Gastroesophageal sphincter (tissue), 4 donors: ENCODE measurements around the gene CCND1. TPM values are rescaled to one million over a fixed set of nuclear protein-coding genes. Genes with fewer than 3 reads are reported as not detected.

Experiments
- ATAC-seq: fragments of 150-250 bp; one replicate; pipeline ENCODE4 v1.9.1; 2016; ENCODE audit warnings: mild to moderate bottlenecking, moderate library complexity
- H3K27ac ChIP-seq, 4 donors: fragments of 200-600 bp; sonication (generic) in 3 of 4; 1 replicate in 3 of 4; 2 replicates in 1 of 4; pipeline ENCODE4 v1.5.1; 2016 to 2019
- H3K27me3 ChIP-seq: fragments of 200-600 bp; sonication (generic); one replicate; pipeline ENCODE4 v1.5.1; 2019
- H3K36me3 ChIP-seq, 2 donors: fragments of 200-600 bp; sonication (generic); one replicate each; pipeline ENCODE4 v1.5.1; 2019; ENCODE audit warnings: control low read depth in 1 of 2
- H3K4me1 ChIP-seq, 3 donors: fragments of 200-600 bp; sonication (generic); 1 replicate in 2 of 3; 2 replicates in 1 of 3; pipeline ENCODE4 v1.5.1; 2016 to 2019; ENCODE audit warnings: control low read depth in 2 of 3
- H3K4me3 ChIP-seq, 2 donors: fragments of 200-600 bp; sonication (generic); one replicate each; pipeline ENCODE4 v1.5.1; 2019; ENCODE audit warnings: mild to moderate bottlenecking in 1 of 2, moderate library complexity in 1 of 2
- H3K9me3 ChIP-seq, 3 donors: fragments of 200-600 bp; sonication (generic); one replicate each; pipeline ENCODE4 v1.5.1; 2017 to 2019; ENCODE audit warnings: control low read depth in 2 of 3
- EP300 ChIP-seq: sonication (generic); formaldehyde crosslinking; IDR thresholded peaks from one replicate; pipeline ENCODE4 v1.6.1; 2017; ENCODE audit warnings: antibody characterized with exemption, mild to moderate bottlenecking
- POLR2A ChIP-seq, 2 donors: fragments of 450-650 bp; IDR thresholded peaks; one replicate each; pipeline ENCODE4 v1.6.1; 2017; ENCODE audit warnings: antibody characterized with exemption in 2 of 2, mild to moderate bottlenecking in 2 of 2, moderate library complexity in 1 of 2
- POLR2AphosphoS5 ChIP-seq: sonication (generic); formaldehyde crosslinking; IDR thresholded peaks from one replicate; pipeline ENCODE4 v1.6.1; 2017; ENCODE audit warnings: antibody characterized with exemption
- WGBS, 2 donors: methylation state at CpG; one replicate each; pipeline ENCODE4 v1.1.5; 2018; ENCODE audit warnings: low coverage in 1 of 2; 5-methylcytosine and 5-hydroxymethylcytosine counted together
- total RNA-seq, 4 donors: library from RNA; depleted of rRNA; stranded (reverse); fragments of >200 nt; gene quantifications; one replicate each; pipeline ENCODE4 v1.1.0, GENCODE V29; 2016
- TF ChIP-seq, protein P1 (sequence below), 4 experiments: fragments of 200-600 bp in 2 of 4; fragments of 450-650 bp in 2 of 4; sonication (generic) in 1 of 4; IDR thresholded peaks; one replicate each; pipeline ENCODE4 v1.5.1; 2017 to 2019; ENCODE audit warnings: antibody characterized with exemption in 4 of 4, mild to moderate bottlenecking in 2 of 4, moderate library complexity in 2 of 4

The CCND1 gene
- total RNA-seq, 4 donors from 2014 or later = 24.1 to 110 (median 51.9) TPM

DNA sequence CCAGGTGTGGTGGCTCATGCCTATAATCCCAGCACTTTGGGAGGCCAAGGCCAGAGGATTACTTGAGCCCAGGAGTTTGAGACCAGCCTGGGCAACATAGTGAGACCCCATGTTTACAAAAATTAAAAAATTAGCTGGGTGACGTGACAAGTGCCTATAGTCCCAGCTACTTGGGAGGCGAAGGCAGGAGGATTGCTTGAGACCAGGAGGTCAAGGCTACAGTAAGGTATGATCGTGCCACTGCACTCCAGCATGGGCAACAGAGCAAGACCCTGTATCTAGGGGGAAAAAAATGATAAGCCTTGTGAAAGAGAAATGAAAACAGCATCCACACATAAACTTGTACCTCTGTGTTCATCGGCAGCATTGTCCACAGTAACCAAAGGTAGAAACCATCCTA is 8.1 kb upstream of the CCND1 start:
- WGBS, 2 donors = 92 to 94% methylated on average over 3 to 4 of the region's 4 CpGs
- Histone ChIP-seq H3K4me1 (peaks cover 0 to 22% (median 20%) of the 10 kb centered on the region in 3 donors), H3K27ac (no peak overlapping the region), H3K9me3 (peaks cover 0 to 6% (median 0%) of the 10 kb centered on the region in 3 donors), H3K27me3 (peaks cover 73% of the 10 kb centered on the region), H3K36me3 (no peaks in the 10 kb centered on the region), H3K4me3 (no peak overlapping the region)
- TF ChIP-seq EP300 = no peak
- TF ChIP-seq, protein P1, sequence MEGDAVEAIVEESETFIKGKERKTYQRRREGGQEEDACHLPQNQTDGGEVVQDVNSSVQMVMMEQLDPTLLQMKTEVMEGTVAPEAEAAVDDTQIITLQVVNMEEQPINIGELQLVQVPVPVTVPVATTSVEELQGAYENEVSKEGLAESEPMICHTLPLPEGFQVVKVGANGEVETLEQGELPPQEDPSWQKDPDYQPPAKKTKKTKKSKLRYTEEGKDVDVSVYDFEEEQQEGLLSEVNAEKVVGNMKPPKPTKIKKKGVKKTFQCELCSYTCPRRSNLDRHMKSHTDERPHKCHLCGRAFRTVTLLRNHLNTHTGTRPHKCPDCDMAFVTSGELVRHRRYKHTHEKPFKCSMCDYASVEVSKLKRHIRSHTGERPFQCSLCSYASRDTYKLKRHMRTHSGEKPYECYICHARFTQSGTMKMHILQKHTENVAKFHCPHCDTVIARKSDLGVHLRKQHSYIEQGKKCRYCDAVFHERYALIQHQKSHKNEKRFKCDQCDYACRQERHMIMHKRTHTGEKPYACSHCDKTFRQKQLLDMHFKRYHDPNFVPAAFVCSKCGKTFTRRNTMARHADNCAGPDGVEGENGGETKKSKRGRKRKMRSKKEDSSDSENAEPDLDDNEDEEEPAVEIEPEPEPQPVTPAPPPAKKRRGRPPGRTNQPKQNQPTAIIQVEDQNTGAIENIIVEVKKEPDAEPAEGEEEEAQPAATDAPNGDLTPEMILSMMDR (IDR thresholded peaks at IDR 0.05) = no peak
- no peak for TF ChIP-seq POLR2AphosphoS5
- no peak for TF ChIP-seq POLR2A (IDR thresholded peaks at IDR 0.05)
- no peak for ATAC-seq

DNA sequence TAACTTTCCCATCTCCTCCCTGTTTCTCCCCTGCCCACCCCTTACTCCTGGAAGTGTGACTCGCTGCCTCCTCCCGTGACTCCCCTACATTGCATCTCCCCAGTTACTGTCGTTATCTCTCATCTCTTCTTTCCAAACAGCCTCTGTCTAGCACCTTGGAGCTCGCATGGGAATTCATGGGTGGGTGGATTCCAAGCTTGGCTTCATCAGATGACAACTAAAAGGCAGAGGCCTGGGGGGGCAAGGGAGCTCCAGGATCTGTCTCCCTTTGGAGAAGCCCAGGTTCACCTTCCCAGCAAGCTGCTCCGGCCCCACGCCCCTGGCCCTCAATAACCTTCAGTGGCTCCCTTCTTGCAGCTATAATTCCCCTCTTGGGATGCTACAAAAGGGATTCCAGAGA is 6.9 kb upstream of the CCND1 start:
- H3K27me3 ChIP-seq = peaks cover 74% of the 10 kb centered on the region
- H3K27ac ChIP-seq = no peak overlapping the region
- no peak for TF ChIP-seq POLR2AphosphoS5
- no peak for TF ChIP-seq EP300
- no peak for TF ChIP-seq POLR2A (IDR thresholded peaks at IDR 0.05)
- TF ChIP-seq, protein P1 (IDR thresholded peaks at IDR 0.05) = no peak
- no peaks in the 10 kb centered on the region for H3K36me3 ChIP-seq
- 92% methylated on average over 2 of the region's 6 CpGs; no CpG with 5 or more reads in 1 of the 2 donors for WGBS, 2 donors
- no peak overlapping the region for H3K4me3 ChIP-seq
- peaks cover 0 to 34% (median 27%) of the 10 kb centered on the region in 3 donors for H3K4me1 ChIP-seq
- peaks cover 0 to 6% (median 0%) of the 10 kb centered on the region in 3 donors for H3K9me3 ChIP-seq
- ATAC-seq = no peak

DNA sequence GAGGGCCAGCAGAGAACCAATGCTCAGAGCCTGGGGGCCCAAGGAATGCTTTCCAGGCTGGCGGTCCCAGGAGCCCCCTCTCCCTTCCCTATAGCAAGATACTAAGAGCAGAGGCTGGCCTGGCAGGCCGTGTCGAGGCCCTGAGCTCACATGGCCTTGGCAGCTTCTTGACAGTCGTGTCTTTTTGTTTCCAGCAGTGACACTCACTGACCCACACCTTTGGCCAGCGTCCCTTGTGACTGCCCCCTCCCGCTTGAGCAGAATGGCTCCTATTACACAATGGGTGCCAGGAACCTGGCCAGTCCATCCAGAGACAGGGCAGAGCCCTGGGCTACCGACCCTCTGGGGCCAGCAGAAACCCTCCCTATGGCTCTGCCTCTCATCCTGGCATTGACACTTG is 6.4 kb upstream of the CCND1 start:
- no peak for ATAC-seq
- Histone ChIP-seq H3K4me3 (no peak overlapping the region), H3K4me1 (peaks cover 0 to 39% (median 31%) of the 10 kb centered on the region in 3 donors), H3K27ac (no peak overlapping the region), H3K27me3 (peaks cover 77% of the 10 kb centered on the region), H3K9me3 (peaks cover 0 to 6% (median 0%) of the 10 kb centered on the region in 3 donors), H3K36me3 (no peaks in the 10 kb centered on the region)
- no peak for TF ChIP-seq EP300
- TF ChIP-seq POLR2AphosphoS5 = no peak
- TF ChIP-seq, protein P1 (IDR thresholded peaks at IDR 0.05) = no peak
- 76% methylated on average over 4 of the region's 7 CpGs; no CpG with 5 or more reads in 1 of the 2 donors for WGBS, 2 donors

DNA sequence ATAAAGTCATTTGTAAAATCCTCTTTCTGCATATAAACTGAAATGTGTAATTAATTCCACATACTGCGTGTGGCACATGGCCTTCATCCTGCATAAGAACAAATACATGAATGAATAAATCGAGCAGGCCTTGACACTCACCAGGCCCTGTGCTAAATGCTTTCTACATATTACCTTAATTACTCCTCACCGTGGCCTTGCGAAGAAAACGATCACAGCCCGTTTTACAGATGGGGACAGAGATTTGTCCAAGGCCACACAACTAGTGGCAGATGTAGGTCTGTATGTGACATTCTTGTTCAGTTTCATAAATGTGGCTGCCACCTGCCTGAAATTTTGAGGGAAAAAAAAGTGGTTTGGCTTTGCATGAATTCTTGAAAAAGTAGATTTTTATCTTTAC is 5.8 kb upstream of the CCND1 start:
- WGBS, 2 donors = 73 to 83% methylated on average over 6 of the region's 6 CpGs
- Histone ChIP-seq H3K9me3 (no peaks in the 10 kb centered on the region), H3K27ac (no peak overlapping the region), H3K4me3 (no peak overlapping the region), H3K4me1 (peaks cover 0 to 45% (median 35%) of the 10 kb centered on the region in 3 donors), H3K36me3 (no peaks in the 10 kb centered on the region), H3K27me3 (peaks cover 79% of the 10 kb centered on the region)
- TF ChIP-seq, protein P1 (IDR thresholded peaks at IDR 0.05) = no peak
- TF ChIP-seq EP300 (no peak), POLR2A (IDR thresholded peaks at IDR 0.05) (no peak), POLR2AphosphoS5 (no peak)
- ATAC-seq = no peak

DNA sequence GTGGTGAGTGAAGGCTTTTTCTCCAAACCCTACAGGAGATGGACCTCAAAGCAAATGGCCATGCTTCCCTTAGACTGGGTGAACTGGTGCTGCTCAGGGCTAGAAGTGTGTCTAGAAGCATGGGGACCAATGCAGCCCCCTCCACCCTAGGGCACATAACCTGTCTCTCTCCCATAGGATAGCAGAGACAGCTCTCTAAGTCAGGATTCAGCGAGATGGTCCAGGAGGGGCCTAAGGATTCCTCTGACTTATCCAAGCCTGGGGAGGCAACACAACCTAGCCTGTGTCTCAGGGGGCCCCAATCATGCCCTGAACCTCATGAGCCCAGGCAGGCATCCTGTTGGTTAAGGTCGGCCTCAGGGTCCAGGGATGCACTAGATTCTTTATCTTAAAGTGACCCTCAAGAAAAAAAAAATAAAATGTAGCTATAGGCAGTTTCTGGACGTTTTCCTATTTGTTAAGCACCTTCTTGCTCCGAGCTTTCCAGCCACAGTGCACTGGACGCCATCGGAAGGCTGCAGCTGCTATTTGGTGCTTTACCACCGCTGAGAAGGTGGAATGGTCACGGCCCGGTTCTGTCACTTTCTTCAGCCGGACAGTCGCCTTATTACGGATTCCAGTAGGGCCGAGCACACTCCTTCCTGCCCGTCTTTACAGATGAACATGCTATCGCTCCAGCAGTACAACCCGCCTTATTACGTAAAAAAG is 5.0 kb upstream of the CCND1 start:
- TF ChIP-seq, protein P1 (IDR thresholded peaks at IDR 0.05) = no peak
- TF ChIP-seq EP300 (no peak), POLR2A (IDR thresholded peaks at IDR 0.05) (no peak), POLR2AphosphoS5 (no peak)
- Histone ChIP-seq H3K4me1 (peaks cover 0 to 53% (median 42%) of the 10 kb centered on the region in 3 donors), H3K27me3 (peaks cover 83% of the 10 kb centered on the region), H3K27ac (peak overlapping the region in 1 of 4 donors; percentile 72), H3K36me3 (no peaks in the 10 kb centered on the region), H3K9me3 (no peaks in the 10 kb centered on the region), H3K4me3 (peak overlapping the region in 1 of 2 donors; percentile 53)
- WGBS, 2 donors = 17 to 23% methylated on average over 11 to 12 of the region's 17 CpGs
- no peak for ATAC-seq
